Measurements from ENCODE around the gene POLR3A. TPM values are rescaled to one million over a fixed set of nuclear protein-coding genes. Genes with fewer than 3 reads are reported as not detected.

The POLR3A gene
- total RNA-seq, 1 experiment from 2014 or later, result 25.5 TPM

DNA sequence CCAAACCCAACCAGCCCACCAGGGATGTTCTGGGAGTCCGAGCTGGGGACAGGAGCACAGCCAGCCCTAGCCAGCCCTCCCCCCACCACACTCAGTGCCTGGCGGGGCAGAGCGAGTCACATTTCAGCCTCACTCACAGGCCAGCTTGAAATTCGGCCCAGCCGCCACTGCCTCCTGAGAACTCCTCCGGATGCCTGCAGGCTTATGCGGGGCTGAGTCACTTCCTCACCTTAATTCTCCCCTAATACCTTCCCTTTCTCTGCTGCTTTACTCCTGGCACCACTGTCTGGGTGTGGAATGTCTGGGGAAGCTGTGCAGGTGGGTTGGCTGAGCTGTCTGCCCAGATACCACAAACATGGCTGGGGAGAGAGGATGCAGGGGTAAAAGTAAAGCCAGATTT lies 80.1 kb downstream of the POLR3A start:
- H3K9me3 ChIP-seq, result peaks cover 11% of the 10 kb centered on the region
- no peak overlapping the region for H3K4me3 ChIP-seq (ENCODE audit: low read depth, low read length)
- H3K4me1 ChIP-seq, result 0 out of 2 replicates have a peak, but pooled peaks cover 5% of the 10 kb centered on the region
- H3K27ac Mint-ChIP-seq (ENCODE audit: unreplicated experiment), result no peak overlapping the region
- CTCF ChIA-PET, result no interaction called here
- POLR2A ChIA-PET, result no interaction called here
- no peaks in the 10 kb centered on the region for H3K36me3 ChIP-seq (ENCODE audit: control insufficient read depth, insufficient read depth, low read length)
- H3K27me3 Mint-ChIP-seq (ENCODE audit: insufficient read depth, unreplicated experiment), result no peaks in the 10 kb centered on the region
- peaks cover 37% of the 10 kb centered on the region for H3K9me3 Mint-ChIP-seq (ENCODE audit: unreplicated experiment)
- no peaks in the 10 kb centered on the region for H3K27me3 ChIP-seq (replicated peaks; ENCODE audit: control insufficient read depth, insufficient read depth, low read length)
- DNase-seq, result no peak
- no TSS peak for BruUV-seq (replicated peaks)
- intact Hi-C loops (cut with micrococcal nuclease; ENCODE audit: unreplicated experiment), result no loop called here
- H3K36me3 Mint-ChIP-seq (ENCODE audit: insufficient read depth, unreplicated experiment), result no peaks in the 10 kb centered on the region
- no peak overlapping the region for H3K4me3 Mint-ChIP-seq (ENCODE audit: unreplicated experiment)
- no peaks in the 10 kb centered on the region for H3K4me1 Mint-ChIP-seq (ENCODE audit: low read depth, unreplicated experiment)
- TF ChIP-seq, protein P1, sequence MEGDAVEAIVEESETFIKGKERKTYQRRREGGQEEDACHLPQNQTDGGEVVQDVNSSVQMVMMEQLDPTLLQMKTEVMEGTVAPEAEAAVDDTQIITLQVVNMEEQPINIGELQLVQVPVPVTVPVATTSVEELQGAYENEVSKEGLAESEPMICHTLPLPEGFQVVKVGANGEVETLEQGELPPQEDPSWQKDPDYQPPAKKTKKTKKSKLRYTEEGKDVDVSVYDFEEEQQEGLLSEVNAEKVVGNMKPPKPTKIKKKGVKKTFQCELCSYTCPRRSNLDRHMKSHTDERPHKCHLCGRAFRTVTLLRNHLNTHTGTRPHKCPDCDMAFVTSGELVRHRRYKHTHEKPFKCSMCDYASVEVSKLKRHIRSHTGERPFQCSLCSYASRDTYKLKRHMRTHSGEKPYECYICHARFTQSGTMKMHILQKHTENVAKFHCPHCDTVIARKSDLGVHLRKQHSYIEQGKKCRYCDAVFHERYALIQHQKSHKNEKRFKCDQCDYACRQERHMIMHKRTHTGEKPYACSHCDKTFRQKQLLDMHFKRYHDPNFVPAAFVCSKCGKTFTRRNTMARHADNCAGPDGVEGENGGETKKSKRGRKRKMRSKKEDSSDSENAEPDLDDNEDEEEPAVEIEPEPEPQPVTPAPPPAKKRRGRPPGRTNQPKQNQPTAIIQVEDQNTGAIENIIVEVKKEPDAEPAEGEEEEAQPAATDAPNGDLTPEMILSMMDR (IDR thresholded peaks at IDR 0.05; ENCODE audit: insufficient read depth in 1 of 2, low read depth in 1 of 2, low read length in 1 of 2, severe bottlenecking in 1 of 2, unreplicated experiment in 1 of 2), result no peak

DNA sequence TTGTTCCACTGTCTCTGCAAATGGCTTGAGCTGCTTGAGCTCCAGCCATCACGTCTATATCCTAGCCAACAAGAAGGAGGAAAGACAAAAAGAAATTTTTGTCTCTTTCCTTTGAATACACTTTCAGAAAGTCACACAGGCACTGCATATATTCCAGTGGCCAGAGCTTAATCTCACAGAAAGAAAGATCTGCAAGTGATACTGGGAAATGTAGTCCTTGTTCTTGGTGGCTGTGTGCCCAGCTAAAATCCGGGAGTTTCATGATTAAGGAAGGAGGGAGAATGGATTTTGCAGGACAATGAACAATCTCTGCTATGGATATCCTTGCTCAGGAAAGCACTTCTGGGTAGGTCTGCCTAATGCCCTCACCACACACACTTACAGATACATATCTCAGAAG lies 83.2 kb downstream of the POLR3A start:
- H3K27me3 ChIP-seq (replicated peaks; ENCODE audit: control insufficient read depth, insufficient read depth, low read length), result no peaks in the 10 kb centered on the region
- peaks cover 10% of the 10 kb centered on the region; the same call in 1 of the 2 replicates for H3K4me1 ChIP-seq
- Mint-ChIP-seq H3K36me3 (ENCODE audit: insufficient read depth, unreplicated experiment) (no peaks in the 10 kb centered on the region), H3K27me3 (ENCODE audit: insufficient read depth, unreplicated experiment) (no peaks in the 10 kb centered on the region), H3K4me1 (ENCODE audit: low read depth, unreplicated experiment) (peaks cover 9% of the 10 kb centered on the region), H3K4me3 (ENCODE audit: unreplicated experiment) (no peak overlapping the region), H3K9me3 (ENCODE audit: unreplicated experiment) (peaks cover 21% of the 10 kb centered on the region), H3K27ac (ENCODE audit: unreplicated experiment) (no peak overlapping the region)
- peaks cover 2% of the 10 kb centered on the region for H3K9me3 ChIP-seq
- ChIA-PET POLR2A (no interaction called here), CTCF (no interaction called here)
- no peak for DNase-seq
- no peak overlapping the region for H3K4me3 ChIP-seq (ENCODE audit: low read depth, low read length)
- no peaks in the 10 kb centered on the region for H3K36me3 ChIP-seq (ENCODE audit: control insufficient read depth, insufficient read depth, low read length)
- TF ChIP-seq, protein P1 (IDR thresholded peaks at IDR 0.05; ENCODE audit: insufficient read depth in 1 of 2, low read depth in 1 of 2, low read length in 1 of 2, severe bottlenecking in 1 of 2, unreplicated experiment in 1 of 2), result no peak
- intact Hi-C loops (cut with micrococcal nuclease; ENCODE audit: unreplicated experiment), result no loop called here
- no TSS peak for BruUV-seq (replicated peaks)

DNA sequence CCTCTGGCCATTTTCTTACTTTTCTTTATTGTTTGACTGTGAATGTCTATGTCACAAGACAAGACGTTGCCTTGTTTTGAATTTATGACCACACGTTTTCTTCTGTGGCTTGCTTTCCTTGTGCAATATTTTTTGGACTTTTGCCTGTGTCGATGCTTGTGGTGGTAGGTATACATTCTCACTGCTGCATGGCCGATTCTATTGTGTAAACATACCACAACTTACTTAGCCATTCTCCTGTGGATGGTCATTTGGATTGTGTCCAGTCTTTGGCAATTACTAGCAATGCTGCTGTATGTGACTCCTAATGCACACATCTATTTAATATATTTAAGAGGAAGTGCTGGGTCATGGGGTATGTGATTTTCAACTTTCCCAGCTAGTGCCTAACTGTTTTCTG lies 84.8 kb downstream of the POLR3A start:
- no peaks in the 10 kb centered on the region for H3K27me3 Mint-ChIP-seq (ENCODE audit: insufficient read depth, unreplicated experiment)
- no peak overlapping the region for H3K4me3 Mint-ChIP-seq (ENCODE audit: unreplicated experiment)
- POLR2A ChIA-PET, result no interaction called here
- no peaks in the 10 kb centered on the region for H3K27me3 ChIP-seq (replicated peaks; ENCODE audit: control insufficient read depth, insufficient read depth, low read length)
- no peaks in the 10 kb centered on the region for H3K36me3 ChIP-seq (ENCODE audit: control insufficient read depth, insufficient read depth, low read length)
- no peaks in the 10 kb centered on the region; the same call in 1 of the 2 replicates for H3K9me3 ChIP-seq
- H3K9me3 Mint-ChIP-seq (ENCODE audit: unreplicated experiment), result peaks cover 5% of the 10 kb centered on the region
- CTCF ChIA-PET, result no interaction called here
- peak in 1 of 2 experiments; percentile 7 for DNase-seq
- H3K27ac Mint-ChIP-seq (ENCODE audit: unreplicated experiment), result no peak overlapping the region
- intact Hi-C loops (cut with micrococcal nuclease; ENCODE audit: unreplicated experiment), result no loop called here
- H3K4me1 Mint-ChIP-seq (ENCODE audit: low read depth, unreplicated experiment), result peaks cover 17% of the 10 kb centered on the region
- TF ChIP-seq, protein P1 (IDR thresholded peaks at IDR 0.05; ENCODE audit: insufficient read depth in 1 of 2, low read depth in 1 of 2, low read length in 1 of 2, severe bottlenecking in 1 of 2, unreplicated experiment in 1 of 2), result no peak
- H3K36me3 Mint-ChIP-seq (ENCODE audit: insufficient read depth, unreplicated experiment), result no peaks in the 10 kb centered on the region
- H3K4me1 ChIP-seq, result peaks cover 10% of the 10 kb centered on the region; the same call in 1 of the 2 replicates
- no TSS peak for BruUV-seq (replicated peaks)
- no peak overlapping the region for H3K4me3 ChIP-seq (ENCODE audit: low read depth, low read length)

Measured in Caco-2 (cell line).